Activated naive CD8-positive, alpha-beta T cell (primary cell): Measurements from ENCODE around the gene RPL18.

Experiments
- H3K27ac Mint-ChIP-seq: one replicate; pipeline ENCODE4 v1.8.0; 2021; ENCODE audit warnings: mixed read lengths
- H3K27me3 Mint-ChIP-seq: one replicate; pipeline ENCODE4 v1.8.0; 2021; ENCODE audit warnings: mixed read lengths
- H3K36me3 Mint-ChIP-seq: one replicate; pipeline ENCODE4 v1.8.0; 2021; ENCODE audit warnings: mixed read lengths
- H3K4me1 Mint-ChIP-seq: one replicate; pipeline ENCODE4 v1.8.0; 2021; ENCODE audit warnings: low read depth, mixed read lengths
- H3K4me3 Mint-ChIP-seq: one replicate; pipeline ENCODE4 v1.8.0; 2021; ENCODE audit warnings: mild to moderate bottlenecking, mixed read lengths
- H3K9me3 Mint-ChIP-seq: one replicate; pipeline ENCODE4 v1.8.0; 2021; ENCODE audit warnings: low read depth, mixed read lengths

Gene RPL18

DNA sequence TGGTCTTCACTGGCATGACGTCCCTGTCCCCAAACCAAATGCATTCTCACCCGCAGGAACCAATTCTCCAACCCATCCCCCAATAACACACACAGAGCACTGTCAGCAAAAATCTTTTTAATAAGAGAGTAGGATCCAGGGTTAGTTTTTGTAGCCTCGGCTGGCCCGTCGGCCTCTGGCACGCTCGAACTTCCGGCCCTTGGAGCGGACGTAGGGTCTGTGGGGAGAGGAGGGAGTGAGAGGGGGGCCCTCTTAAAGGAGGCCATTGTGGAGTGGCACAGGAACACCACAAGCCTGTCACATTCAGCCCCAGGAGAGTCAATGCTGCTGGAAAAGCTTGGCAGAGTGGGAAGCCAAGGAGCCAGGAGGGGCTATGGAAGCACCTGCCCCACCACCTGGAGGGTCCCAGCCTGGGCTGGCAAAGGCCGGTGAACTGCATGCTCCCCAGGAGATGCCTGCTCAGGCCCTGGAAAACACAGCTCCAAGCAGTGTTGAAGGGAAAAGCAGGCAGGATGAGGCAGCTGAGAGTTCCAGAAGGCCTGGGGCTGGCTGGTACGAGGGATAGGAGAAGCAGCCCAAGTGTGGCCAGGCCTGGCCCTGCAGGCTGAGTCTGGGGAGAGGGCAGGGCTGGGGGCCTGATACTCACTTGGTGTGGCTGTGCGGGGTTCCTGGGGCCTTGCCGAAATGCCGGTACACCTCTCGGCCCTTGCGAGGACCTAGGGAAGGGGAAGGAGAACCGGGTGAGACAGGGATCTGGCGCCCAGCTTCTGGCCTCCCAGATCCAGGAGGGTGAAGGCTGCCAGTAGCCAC is 3.5 kb downstream of the RPL18 start:
- peak overlapping the region; percentile 59 for H3K4me3 Mint-ChIP-seq
- H3K36me3 Mint-ChIP-seq: peaks cover 11% of the 10 kb centered on the region
- H3K9me3 Mint-ChIP-seq: no peaks in the 10 kb centered on the region
- H3K27ac Mint-ChIP-seq: peak overlapping the region; percentile 66
- H3K27me3 Mint-ChIP-seq: no peaks in the 10 kb centered on the region
- peaks cover 24% of the 10 kb centered on the region for H3K4me1 Mint-ChIP-seq

GRCh38 chr19:48614436-48615230 is 4.3 kb downstream of the RPL18 start, which contains the start of gene FAM83E:
FAM83E (minus strand) TSS chr19:48615076; CDS start chr19:48613372, 1,704 bp downstream.
- H3K4me1 Mint-ChIP-seq: peaks cover 17% of the 10 kb centered on the region

GRCh38 chr19:48613852-48614435 is 5.0 kb downstream of the RPL18 start:
- Mint-ChIP-seq H3K27ac (peak overlapping the region; percentile 66), H3K4me1 (peaks cover 14% of the 10 kb centered on the region), H3K36me3 (peaks cover 9% of the 10 kb centered on the region), H3K4me3 (peak overlapping the region; percentile 30), H3K27me3 (no peaks in the 10 kb centered on the region), H3K9me3 (no peaks in the 10 kb centered on the region)

More at GRCh38 chr19:48614436-48615230, 4.3 kb downstream of the RPL18 start, which contains the start of gene FAM83E:
- Mint-ChIP-seq H3K9me3 (no peaks in the 10 kb centered on the region), H3K36me3 (peaks cover 10% of the 10 kb centered on the region), H3K27ac (peak within 1 kb of the TSS; percentile 66), H3K4me3 (peak within 1 kb of the TSS; percentile 59), H3K27me3 (no peaks in the 10 kb centered on the region)

DNA sequence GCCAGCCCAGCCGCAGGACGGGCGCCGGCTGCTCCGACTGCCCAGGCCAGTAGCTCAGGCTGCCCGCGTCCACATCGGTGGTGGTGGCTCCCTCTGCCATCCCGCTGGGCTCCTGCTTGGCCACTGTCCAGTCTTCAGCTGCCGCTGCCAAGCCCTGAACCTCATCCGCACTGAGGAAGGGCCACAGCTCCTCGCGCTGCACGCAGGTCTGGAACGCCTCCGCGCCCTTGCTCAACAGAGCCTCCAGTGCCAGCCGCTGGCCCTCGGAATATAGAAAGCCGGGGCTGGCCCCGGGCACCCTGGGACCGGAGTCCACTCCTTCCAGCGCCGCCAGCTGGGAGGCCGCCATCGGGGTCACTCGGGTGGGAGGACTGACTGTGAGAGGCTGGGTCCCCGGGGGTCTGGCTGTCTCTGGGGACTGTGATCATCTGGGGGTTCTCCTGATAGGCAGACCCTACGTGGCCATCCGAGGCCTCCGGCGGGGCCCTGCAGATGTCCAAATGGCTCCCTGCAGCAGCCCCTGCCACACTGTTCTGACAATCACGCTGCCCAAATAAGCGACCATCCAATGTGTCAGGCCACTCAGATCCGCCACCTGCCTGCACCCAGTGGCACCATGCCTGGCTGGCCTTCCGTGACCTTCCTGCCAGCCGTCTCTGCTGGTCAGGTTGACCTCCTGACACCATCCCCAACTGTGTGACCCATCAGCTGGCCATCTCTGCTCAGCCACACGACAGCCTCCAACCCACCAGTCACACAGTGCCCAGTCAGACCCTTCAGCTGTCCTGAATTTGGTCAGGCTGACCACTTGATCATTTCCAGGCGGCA is 5.7 kb downstream of the RPL18 start:
- H3K4me3 Mint-ChIP-seq: no peak overlapping the region
- no peak overlapping the region for H3K27ac Mint-ChIP-seq
- H3K4me1 Mint-ChIP-seq: peaks cover 14% of the 10 kb centered on the region
- H3K9me3 Mint-ChIP-seq: no peaks in the 10 kb centered on the region
- peaks cover 4% of the 10 kb centered on the region for H3K36me3 Mint-ChIP-seq
- no peaks in the 10 kb centered on the region for H3K27me3 Mint-ChIP-seq

DNA sequence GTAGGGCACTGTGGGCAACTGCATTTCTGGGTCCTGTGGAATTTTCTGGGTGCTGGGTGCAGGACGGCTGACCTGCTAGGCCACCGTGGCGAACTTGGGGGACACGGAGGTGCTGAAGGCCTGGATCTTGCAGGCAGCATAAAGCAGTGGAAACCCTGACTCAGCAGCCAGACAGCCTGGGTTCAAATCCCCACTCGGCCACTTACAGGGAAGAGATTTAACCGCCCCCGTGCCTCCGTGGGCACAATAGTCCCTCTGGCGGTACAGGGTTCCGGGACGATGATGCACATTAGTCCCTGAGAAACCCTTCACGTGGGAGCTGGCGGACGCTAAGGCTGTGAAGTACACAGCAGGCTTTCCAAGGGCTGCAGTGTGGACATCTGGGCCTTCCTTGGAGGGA is 7.1 kb downstream of the RPL18 start:
- Mint-ChIP-seq H3K27me3 (no peaks in the 10 kb centered on the region), H3K4me1 (peaks cover 8% of the 10 kb centered on the region), H3K9me3 (no peaks in the 10 kb centered on the region), H3K27ac (peak overlapping the region; percentile 16), H3K4me3 (no peak overlapping the region), H3K36me3 (no peaks in the 10 kb centered on the region)

- no peaks in the 10 kb centered on the region for H3K9me3 Mint-ChIP-seq
- H3K27ac Mint-ChIP-seq: no peak overlapping the region
- no peaks in the 10 kb centered on the region for H3K36me3 Mint-ChIP-seq
- no peak overlapping the region for H3K4me3 Mint-ChIP-seq
- H3K4me1 Mint-ChIP-seq: peaks cover 2% of the 10 kb centered on the region
- H3K27me3 Mint-ChIP-seq: no peaks in the 10 kb centered on the region
Measured at GRCh38 chr19:48609571-48610108, 9.3 kb downstream of the RPL18 start.

DNA sequence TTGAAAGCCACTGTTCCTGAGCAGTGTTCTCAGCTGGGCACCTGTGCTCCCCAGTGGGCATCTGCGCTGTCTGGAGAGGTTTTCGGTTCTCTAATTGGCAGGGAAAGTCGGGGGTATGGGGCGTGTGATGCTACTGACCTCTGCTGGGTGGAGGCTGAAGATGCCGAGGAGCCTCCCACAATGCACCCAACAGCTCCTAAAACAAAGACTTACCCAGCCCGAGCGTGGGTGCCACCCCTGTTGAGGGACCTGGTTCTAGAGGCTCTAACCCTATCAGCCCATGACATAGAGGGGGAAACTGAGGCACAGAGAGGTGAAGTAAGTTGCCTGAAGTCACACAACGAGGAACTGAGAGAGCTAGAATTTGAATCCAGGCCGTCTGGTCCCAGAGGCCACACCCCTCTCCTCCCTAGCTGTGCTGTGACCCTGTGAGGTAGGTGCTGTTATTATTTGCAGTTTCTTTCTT is 10.1 kb downstream of the RPL18 start:
- Mint-ChIP-seq H3K4me1 (peaks cover 2% of the 10 kb centered on the region), H3K36me3 (no peaks in the 10 kb centered on the region), H3K9me3 (no peaks in the 10 kb centered on the region), H3K27me3 (no peaks in the 10 kb centered on the region), H3K27ac (peak overlapping the region; percentile 16), H3K4me3 (no peak overlapping the region)

DNA sequence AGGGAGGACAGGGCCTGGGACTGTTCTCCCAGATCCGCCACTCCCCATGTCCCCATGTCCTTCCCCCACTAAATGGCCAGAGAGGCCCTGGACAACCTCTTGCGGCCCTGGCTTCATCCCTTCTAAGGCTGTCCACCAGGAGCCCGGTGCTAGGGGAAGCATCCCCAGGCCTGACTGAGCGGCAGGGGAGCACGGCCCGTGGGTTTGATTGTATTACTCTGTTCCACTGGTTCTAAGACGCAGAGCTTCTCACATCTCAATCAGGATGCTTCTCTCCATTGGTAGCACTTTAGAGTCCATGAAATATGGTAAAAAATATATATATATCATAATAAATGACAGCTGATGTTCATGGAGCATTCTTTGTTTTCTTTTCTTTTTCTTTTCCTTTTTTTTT is 11.6 kb downstream of the RPL18 start:
- H3K27me3 Mint-ChIP-seq: no peaks in the 10 kb centered on the region
- H3K27ac Mint-ChIP-seq: no peak overlapping the region
- H3K4me3 Mint-ChIP-seq: no peak overlapping the region
- H3K4me1 Mint-ChIP-seq: peaks cover 2% of the 10 kb centered on the region
- H3K9me3 Mint-ChIP-seq: no peaks in the 10 kb centered on the region
- H3K36me3 Mint-ChIP-seq: no peaks in the 10 kb centered on the region

GRCh38 chr19:48606463-48607358 is 12.3 kb downstream of the RPL18 start, which contains the start of gene SPACA4:
SPACA4 (plus strand) TSS chr19:48606742; CDS start chr19:48606979, 237 bp downstream.
- H3K9me3 Mint-ChIP-seq: no peaks in the 10 kb centered on the region
- H3K4me1 Mint-ChIP-seq: peaks cover 2% of the 10 kb centered on the region
- no peak within 1 kb of the TSS for H3K4me3 Mint-ChIP-seq
- H3K27ac Mint-ChIP-seq: no peak within 1 kb of the TSS
- no peaks in the 10 kb centered on the region for H3K27me3 Mint-ChIP-seq
- H3K36me3 Mint-ChIP-seq: no peaks in the 10 kb centered on the region

DNA sequence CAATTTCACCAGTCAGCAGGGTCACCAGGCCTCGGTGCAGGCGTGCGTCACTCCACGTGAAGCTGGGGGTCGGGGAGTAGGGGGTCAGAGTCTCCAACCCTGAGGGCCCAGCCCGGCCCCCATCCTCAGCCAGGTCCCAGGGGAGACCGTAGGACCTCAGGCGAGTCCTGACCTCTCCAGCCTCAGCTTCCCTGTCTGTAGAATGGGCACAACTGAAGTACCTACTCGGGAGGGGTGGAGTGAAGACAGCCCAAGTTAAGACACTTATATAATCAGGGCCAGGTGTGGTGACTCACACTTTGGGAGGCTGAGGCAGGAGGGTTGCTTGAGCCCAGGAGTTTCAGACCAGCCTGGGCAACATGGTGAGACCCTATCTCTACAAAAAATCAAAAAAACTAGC is 15.1 kb downstream of the RPL18 start:
- Mint-ChIP-seq H3K9me3 (no peaks in the 10 kb centered on the region), H3K4me3 (no peak overlapping the region), H3K27me3 (no peaks in the 10 kb centered on the region), H3K27ac (no peak overlapping the region), H3K36me3 (no peaks in the 10 kb centered on the region), H3K4me1 (peaks cover 1% of the 10 kb centered on the region)

DNA sequence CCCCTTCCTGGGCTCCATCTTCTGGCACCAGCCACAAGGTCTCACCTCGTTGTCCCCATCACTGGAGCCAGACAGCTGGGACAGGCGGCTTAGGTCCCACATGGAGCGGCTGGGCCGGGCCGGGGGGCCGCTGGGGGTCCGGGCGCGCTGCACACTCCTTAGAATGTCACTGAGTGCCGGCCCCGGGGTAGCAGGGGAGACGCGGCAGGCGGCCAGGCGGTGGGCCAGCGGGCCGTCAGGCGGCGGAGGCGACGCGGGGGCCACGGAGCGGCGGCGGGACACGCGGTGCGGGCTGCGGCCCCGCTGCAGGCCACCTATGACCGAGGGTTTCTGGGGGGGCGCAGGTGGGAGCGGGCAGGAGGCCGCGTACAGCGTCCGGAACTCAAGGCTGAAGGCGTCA is 15.5 kb downstream of the RPL18 start:
- Mint-ChIP-seq H3K27me3 (no peaks in the 10 kb centered on the region), H3K9me3 (no peaks in the 10 kb centered on the region), H3K4me3 (no peak overlapping the region), H3K27ac (no peak overlapping the region), H3K36me3 (no peaks in the 10 kb centered on the region), H3K4me1 (no peaks in the 10 kb centered on the region)

DNA sequence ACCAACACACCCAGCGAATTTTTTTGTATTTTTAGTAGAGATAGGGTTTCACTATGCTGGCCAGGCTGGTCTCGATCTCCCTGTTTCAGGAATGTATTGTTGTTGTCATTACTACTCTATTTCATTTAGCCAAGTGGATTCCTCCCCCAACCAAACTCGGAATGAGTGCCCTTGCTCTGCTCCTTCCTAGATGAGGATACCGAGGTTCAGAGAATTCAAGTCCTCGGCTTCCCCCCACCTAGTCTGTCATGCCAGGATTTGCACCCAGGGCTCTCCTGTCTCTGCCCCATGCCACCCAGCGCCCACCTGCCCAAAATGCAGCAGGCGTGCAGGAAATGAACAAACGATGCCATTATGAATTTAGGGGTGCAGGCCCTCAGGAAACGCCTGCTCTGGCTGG is 16.0 kb downstream of the RPL18 start:
- Mint-ChIP-seq H3K4me3 (no peak overlapping the region), H3K36me3 (no peaks in the 10 kb centered on the region), H3K27ac (no peak overlapping the region), H3K9me3 (no peaks in the 10 kb centered on the region), H3K27me3 (no peaks in the 10 kb centered on the region), H3K4me1 (no peaks in the 10 kb centered on the region)

DNA sequence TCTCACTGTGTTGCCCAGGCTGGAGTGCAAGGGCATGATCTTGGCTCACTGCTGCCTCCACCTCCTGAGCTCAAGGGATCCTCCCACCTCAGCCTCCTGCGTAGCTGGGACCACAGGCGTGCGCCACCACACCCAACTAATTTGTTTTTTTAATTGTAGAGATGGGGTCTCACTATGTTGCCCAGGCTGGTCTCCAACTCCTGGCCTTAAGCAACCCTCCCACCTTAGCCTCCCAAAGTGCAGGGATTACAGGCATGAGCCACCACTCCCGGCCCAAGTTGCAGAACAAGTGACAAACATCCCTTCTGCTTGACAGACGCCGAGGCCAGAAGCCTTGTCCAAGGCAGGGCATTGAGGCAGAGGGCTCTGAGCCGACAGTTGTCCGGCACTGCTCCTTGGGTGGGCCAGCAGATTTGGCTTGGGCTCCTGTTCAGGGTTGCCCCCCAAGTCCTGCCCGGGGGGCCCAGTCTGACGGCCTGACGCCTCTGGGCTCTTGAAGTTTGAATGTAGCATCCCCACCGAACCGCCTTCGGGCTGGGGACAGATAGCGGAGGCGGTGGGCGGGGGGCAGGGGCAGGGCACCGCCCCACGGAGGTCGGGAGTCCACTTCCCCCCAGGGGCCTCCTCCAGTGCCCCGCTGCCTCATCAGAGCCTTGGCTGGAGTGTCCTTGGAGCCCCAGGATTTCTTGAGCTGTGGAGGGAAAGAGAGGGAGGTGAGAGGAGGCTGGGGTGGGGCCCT is 18.1 kb downstream of the RPL18 start:
- Mint-ChIP-seq H3K4me3 (no peak overlapping the region), H3K4me1 (no peaks in the 10 kb centered on the region), H3K27ac (no peak overlapping the region), H3K36me3 (no peaks in the 10 kb centered on the region), H3K27me3 (no peaks in the 10 kb centered on the region), H3K9me3 (no peaks in the 10 kb centered on the region)
